ENCODE measurements around the gene MEGF11.

The MEGF11 gene

GRCh38 chr15:66287461-66288057 lies 34.0 kb upstream of the MEGF11 start:
- DNase-seq (ENCODE audit: low read depth in 1 of 2, low spot score in 1 of 2), result no peak
- TF ChIP-seq, protein P1, sequence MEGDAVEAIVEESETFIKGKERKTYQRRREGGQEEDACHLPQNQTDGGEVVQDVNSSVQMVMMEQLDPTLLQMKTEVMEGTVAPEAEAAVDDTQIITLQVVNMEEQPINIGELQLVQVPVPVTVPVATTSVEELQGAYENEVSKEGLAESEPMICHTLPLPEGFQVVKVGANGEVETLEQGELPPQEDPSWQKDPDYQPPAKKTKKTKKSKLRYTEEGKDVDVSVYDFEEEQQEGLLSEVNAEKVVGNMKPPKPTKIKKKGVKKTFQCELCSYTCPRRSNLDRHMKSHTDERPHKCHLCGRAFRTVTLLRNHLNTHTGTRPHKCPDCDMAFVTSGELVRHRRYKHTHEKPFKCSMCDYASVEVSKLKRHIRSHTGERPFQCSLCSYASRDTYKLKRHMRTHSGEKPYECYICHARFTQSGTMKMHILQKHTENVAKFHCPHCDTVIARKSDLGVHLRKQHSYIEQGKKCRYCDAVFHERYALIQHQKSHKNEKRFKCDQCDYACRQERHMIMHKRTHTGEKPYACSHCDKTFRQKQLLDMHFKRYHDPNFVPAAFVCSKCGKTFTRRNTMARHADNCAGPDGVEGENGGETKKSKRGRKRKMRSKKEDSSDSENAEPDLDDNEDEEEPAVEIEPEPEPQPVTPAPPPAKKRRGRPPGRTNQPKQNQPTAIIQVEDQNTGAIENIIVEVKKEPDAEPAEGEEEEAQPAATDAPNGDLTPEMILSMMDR (IDR thresholded peaks at IDR 0.05; ENCODE audit: insufficient read depth, low read length), result no peak
- TF ChIP-seq REST (IDR thresholded peaks at IDR 0.05; ENCODE audit: insufficient replicate concordance, low read depth) (no peak), SPI1 (IDR thresholded peaks at IDR 0.05; ENCODE audit: borderline replicate concordance, low read depth) (no peak)
- H3K4me3 ChIP-seq (replicated peaks; ENCODE audit: insufficient read depth, low read length), result no peak overlapping the region

DNA sequence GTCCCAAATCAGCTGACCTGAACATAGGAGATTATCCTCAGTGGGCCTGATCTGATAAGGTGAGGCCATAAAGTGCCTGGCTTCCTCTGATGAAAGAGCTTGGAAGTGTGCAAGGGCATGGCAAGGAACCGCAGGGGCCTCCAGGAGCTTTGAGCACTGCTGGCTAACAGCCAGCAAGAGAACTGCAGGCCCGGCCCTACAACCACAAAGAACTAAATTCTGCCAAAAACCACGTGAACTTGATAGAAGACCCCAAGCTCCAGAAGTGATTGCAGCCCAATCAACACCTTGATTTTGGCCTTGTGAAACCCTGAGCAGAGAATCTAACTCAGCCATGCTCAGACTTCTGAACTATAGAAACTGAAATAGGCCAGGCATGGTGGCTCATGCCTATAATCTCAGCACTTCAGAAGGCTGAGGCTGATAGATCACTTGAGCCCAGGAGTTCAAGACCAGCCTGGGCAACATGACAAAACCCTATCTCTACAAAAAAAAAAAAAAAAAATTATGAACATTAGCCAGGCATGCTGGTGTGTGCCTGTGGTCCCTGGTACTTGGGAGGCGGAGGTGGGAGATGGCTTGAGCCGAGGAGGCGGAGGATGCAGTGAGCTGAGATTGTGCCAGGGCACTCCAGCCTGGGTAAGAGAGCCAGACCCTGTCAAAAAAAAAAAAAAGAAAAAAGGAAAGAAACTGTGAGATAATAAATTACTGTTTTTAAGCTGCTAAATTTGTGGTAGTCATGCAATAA lies 32.2 kb upstream of the MEGF11 start:
- TF ChIP-seq GABPA (IDR thresholded peaks at IDR 0.05; ENCODE audit: low read depth) (no peak), REST (IDR thresholded peaks at IDR 0.05; ENCODE audit: insufficient replicate concordance, low read depth) (no peak), POLR2AphosphoS5 (IDR thresholded peaks at IDR 0.05; ENCODE audit: low read depth) (no peak), SPI1 (IDR thresholded peaks at IDR 0.05; ENCODE audit: borderline replicate concordance, low read depth) (no peak)
- TF ChIP-seq, protein P1 (IDR thresholded peaks at IDR 0.05; ENCODE audit: insufficient read depth, low read length), result no peak
- Histone ChIP-seq H3K27me3 (ENCODE audit: insufficient read depth, poor library complexity, severe bottlenecking) (no peaks in the 10 kb centered on the region), H3K27ac (replicated peaks) (no peak overlapping the region), H3K4me3 (replicated peaks; ENCODE audit: insufficient read depth, low read length) (no peak overlapping the region)
- peak in 1 of 2 experiments; percentile 42 for DNase-seq (ENCODE audit: low read depth in 1 of 2, low spot score in 1 of 2)

More at GRCh38 chr15:66287461-66288057, 34.0 kb upstream of the MEGF11 start:
- H3K27me3 ChIP-seq (ENCODE audit: insufficient read depth, poor library complexity, severe bottlenecking), result no peaks in the 10 kb centered on the region
- no peak overlapping the region for H3K27ac ChIP-seq (replicated peaks)

DNA sequence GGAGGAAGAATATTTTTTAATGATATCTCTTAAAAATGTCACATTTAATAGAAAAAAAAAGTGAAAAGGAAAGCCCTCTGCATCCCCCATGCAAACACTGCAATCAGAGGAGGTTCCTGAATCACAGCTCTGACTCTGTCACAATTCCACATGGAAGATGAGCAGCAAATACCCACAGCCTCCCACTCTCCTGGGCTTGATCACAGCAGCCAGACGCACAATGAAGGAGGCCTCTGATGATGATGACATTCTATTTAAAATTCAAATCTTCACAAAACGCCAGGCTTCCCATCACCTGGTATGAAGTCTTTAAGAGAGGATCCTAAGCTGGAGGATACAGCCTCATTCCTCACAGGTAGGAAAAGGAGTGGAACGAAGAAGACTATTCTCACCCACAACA lies 30.7 kb upstream of the MEGF11 start:
- TF ChIP-seq SPI1 (IDR thresholded peaks at IDR 0.05; ENCODE audit: borderline replicate concordance, low read depth), result no peak
- no peak for TF ChIP-seq POLR2AphosphoS5 (IDR thresholded peaks at IDR 0.05; ENCODE audit: low read depth)
- no peak for TF ChIP-seq GABPA (IDR thresholded peaks at IDR 0.05; ENCODE audit: low read depth)
- TF ChIP-seq, protein P1 (IDR thresholded peaks at IDR 0.05; ENCODE audit: insufficient read depth, low read length), result no peak
- no peak for TF ChIP-seq REST (IDR thresholded peaks at IDR 0.05; ENCODE audit: insufficient replicate concordance, low read depth)
- H3K4me3 ChIP-seq (replicated peaks; ENCODE audit: insufficient read depth, low read length), result no peak overlapping the region
- H3K27me3 ChIP-seq (ENCODE audit: insufficient read depth, poor library complexity, severe bottlenecking), result no peaks in the 10 kb centered on the region
- DNase-seq (ENCODE audit: low read depth in 1 of 2, low spot score in 1 of 2), result no peak
- H3K27ac ChIP-seq (replicated peaks), result no peak overlapping the region
